Measurements from ENCODE around the gene NFASC.

NFASC gene

DNA sequence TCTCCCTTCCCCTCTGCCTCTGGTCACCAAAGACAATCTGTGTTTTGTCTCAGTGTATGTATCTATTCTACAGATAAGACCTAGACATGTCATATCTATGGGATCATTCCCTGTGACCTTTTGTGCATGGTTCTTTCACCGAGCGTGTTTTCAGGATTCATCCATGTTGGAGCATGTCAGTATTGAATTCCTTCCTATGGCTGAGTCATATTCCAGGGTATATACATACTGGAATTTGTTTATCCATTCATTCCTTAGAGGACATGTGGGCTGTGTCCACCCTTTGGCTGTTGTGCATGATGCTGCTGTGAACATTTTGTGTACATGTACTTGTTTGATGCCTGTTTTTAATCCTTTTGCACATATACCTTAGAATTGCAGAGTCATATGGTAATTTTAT, 69.9 kb downstream of the NFASC start:
- no peak for DNase-seq (ENCODE audit: extremely low read depth, insufficient read length)
- TF ChIP-seq, protein P1, sequence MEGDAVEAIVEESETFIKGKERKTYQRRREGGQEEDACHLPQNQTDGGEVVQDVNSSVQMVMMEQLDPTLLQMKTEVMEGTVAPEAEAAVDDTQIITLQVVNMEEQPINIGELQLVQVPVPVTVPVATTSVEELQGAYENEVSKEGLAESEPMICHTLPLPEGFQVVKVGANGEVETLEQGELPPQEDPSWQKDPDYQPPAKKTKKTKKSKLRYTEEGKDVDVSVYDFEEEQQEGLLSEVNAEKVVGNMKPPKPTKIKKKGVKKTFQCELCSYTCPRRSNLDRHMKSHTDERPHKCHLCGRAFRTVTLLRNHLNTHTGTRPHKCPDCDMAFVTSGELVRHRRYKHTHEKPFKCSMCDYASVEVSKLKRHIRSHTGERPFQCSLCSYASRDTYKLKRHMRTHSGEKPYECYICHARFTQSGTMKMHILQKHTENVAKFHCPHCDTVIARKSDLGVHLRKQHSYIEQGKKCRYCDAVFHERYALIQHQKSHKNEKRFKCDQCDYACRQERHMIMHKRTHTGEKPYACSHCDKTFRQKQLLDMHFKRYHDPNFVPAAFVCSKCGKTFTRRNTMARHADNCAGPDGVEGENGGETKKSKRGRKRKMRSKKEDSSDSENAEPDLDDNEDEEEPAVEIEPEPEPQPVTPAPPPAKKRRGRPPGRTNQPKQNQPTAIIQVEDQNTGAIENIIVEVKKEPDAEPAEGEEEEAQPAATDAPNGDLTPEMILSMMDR (IDR thresholded peaks at IDR 0.05; ENCODE audit: insufficient read depth, low read length, poor library complexity, severe bottlenecking) = no peak
- H3K36me3 ChIP-seq (ENCODE audit: control insufficient read depth, insufficient read depth, low read length) = no peaks in the 10 kb centered on the region
- H3K27me3 ChIP-seq (replicated peaks; ENCODE audit: control insufficient read depth, insufficient read depth, low read length) = no peaks in the 10 kb centered on the region; the same call in none of the 2 replicates
- H3K4me3 ChIP-seq (replicated peaks; ENCODE audit: low read depth, low read length) = no peak overlapping the region

DNA sequence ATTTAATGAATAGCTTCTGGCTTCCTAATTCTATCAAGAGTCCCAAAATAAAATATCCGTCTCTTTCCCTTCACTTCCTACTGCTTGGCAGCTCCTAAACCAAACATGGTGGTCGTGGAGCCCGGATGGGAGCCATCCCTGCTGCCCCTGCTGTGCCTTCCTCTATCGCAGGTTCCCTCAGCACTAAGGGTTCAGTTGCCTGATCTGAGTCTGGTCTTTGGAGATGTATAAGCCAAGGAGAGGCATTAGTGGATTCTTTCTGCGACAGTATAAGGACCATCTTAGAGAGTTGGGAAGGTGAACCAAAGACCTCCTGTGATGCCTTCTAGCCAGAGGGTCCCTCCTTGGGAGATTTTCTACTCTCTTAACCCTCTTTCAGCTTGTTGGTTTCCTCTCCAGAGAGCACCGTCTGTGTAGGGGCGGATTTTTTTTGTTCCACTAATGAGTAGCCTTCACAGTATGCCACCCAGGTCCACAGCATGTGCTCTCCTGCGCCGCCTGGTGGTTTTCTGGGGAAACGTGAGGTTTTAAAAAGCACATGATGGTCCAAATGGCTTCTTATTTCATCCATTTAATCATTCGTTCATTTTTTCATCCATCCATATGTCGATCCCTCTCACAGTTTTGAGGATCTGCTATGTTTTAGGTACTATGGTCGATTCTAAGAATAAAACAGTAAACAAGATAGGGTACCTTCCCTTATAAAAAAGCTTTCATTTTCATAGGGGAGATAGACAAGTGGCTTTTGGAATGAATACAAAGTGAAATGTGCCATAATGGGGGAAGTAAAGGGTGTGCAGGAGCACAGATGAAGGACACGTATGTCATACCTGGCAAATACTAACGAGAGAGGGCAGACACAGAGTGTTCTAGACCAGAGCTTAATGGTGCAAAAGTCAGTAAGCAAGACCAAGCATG, 71.0 kb downstream of the NFASC start:
- TF ChIP-seq, protein P1 (IDR thresholded peaks at IDR 0.05; ENCODE audit: insufficient read depth, low read length, poor library complexity, severe bottlenecking) = peak; percentile 98
- H3K36me3 ChIP-seq (ENCODE audit: control insufficient read depth, insufficient read depth, low read length) = no peaks in the 10 kb centered on the region
- H3K27me3 ChIP-seq (replicated peaks; ENCODE audit: control insufficient read depth, insufficient read depth, low read length) = no peaks in the 10 kb centered on the region; the same call in none of the 2 replicates
- DNase-seq (ENCODE audit: extremely low read depth, insufficient read length) = no peak
- no peak overlapping the region for H3K4me3 ChIP-seq (replicated peaks; ENCODE audit: low read depth, low read length)

DNA sequence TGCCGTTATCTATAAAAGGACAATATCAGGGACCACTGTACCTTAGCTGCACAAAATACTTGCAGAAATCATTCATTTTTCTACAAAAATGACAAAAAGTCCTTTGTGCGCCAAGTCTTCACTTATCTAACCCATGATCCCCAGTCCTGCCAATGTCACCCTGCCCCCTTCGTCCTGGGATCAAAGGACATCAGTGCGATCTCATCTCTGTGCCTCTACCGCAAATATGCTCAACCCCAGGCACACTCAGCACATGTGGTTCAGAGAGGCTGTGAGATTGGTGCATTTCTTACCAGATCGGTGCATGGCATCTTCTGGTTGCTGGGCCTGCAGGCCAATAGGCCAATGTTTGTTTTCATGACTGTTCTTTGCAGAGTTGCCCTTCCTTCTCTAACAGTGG, 72.8 kb downstream of the NFASC start:
- Histone ChIP-seq H3K27me3 (replicated peaks; ENCODE audit: control insufficient read depth, insufficient read depth, low read length) (peaks cover 5% of the 10 kb centered on the region), H3K36me3 (ENCODE audit: control insufficient read depth, insufficient read depth, low read length) (no peaks in the 10 kb centered on the region), H3K4me3 (replicated peaks; ENCODE audit: low read depth, low read length) (no peak overlapping the region)
- TF ChIP-seq, protein P1 (IDR thresholded peaks at IDR 0.05; ENCODE audit: insufficient read depth, low read length, poor library complexity, severe bottlenecking) = no peak
- DNase-seq (ENCODE audit: extremely low read depth, insufficient read length) = no peak

DNA sequence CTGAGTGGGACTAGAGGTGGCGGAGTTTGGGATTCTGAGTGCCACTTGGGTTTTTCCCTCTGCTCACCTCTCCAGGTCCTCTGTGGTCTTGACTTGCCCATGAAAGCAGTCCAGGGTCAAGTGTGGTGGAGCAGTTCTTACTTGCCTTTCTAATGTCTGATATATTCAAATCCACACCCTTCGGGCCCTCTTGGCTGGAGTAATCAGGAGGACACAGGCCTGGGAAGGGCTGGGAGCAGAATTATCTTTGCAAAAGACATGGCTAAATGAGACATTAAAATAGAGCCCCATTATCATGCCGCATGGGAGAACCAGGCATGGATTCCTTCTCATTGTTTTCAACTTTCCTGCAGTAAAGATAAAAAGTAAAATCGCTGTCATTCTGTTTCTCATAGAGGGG, 74.0 kb downstream of the NFASC start:
- TF ChIP-seq, protein P1 (IDR thresholded peaks at IDR 0.05; ENCODE audit: insufficient read depth, low read length, poor library complexity, severe bottlenecking) = no peak
- no peak for DNase-seq (ENCODE audit: extremely low read depth, insufficient read length)
- Histone ChIP-seq H3K27me3 (replicated peaks; ENCODE audit: control insufficient read depth, insufficient read depth, low read length) (peaks cover 5% of the 10 kb centered on the region), H3K4me3 (replicated peaks; ENCODE audit: low read depth, low read length) (no peak overlapping the region), H3K36me3 (ENCODE audit: control insufficient read depth, insufficient read depth, low read length) (no peaks in the 10 kb centered on the region)

DNA sequence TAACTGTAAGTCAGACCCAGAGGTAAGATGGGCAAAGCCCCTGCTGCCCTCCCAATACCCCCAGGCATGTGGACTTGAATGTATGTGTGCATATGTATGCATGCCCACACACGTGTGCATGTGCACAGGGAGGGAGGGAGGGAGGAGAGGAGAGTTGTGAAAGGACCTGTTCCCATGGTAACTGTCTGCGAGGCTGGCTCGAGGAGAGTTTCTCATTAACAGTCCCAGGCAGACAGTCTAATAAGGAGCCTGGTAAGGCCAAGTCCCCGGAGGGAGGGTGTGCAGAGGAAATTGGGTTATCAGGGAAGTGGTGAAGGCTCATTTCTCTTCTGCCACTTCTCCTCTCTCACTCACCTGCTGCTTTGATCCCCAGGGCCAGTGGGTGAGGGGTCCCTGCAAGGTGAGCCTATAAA, 74.9 kb downstream of the NFASC start:
- H3K36me3 ChIP-seq (ENCODE audit: control insufficient read depth, insufficient read depth, low read length) = no peaks in the 10 kb centered on the region
- no peak overlapping the region for H3K4me3 ChIP-seq (replicated peaks; ENCODE audit: low read depth, low read length)
- peaks cover 6% of the 10 kb centered on the region for H3K27me3 ChIP-seq (replicated peaks; ENCODE audit: control insufficient read depth, insufficient read depth, low read length)
- DNase-seq (ENCODE audit: extremely low read depth, insufficient read length) = no peak
- TF ChIP-seq, protein P1 (IDR thresholded peaks at IDR 0.05; ENCODE audit: insufficient read depth, low read length, poor library complexity, severe bottlenecking) = no peak
